ENCODE data around the gene ZIC1. TPM values are rescaled to one million over a fixed set of nuclear protein-coding genes. Genes with fewer than 3 reads are reported as not detected.

ZIC1 gene
- total RNA-seq, 1 experiment from 2014 or later: not detected

- Histone ChIP-seq H3K4me3 (replicated peaks in 1 of 2; ENCODE audit: low read depth in 1 of 2, low read length in 2 of 2) (no peak overlapping the region), H2AFZ (ENCODE audit: low read depth, low read length, poor library complexity, severe bottlenecking) (no peak overlapping the region), H3K4me1 (ENCODE audit: control insufficient read depth in 1 of 2, insufficient read depth in 2 of 2, low read length in 2 of 2) (no peaks in the 10 kb centered on the region), H3K9ac (ENCODE audit: low read length) (no peak overlapping the region), H3K9me2 (ENCODE audit: insufficient read depth) (no peaks in the 10 kb centered on the region), H3K79me2 (ENCODE audit: insufficient read depth, low read length) (no peaks in the 10 kb centered on the region), H3K4me2 (ENCODE audit: low read length) (no peak overlapping the region), H4K20me1 (ENCODE audit: insufficient read depth) (no peaks in the 10 kb centered on the region), H3K36me3 (ENCODE audit: control insufficient read depth in 1 of 2, insufficient read depth in 2 of 2, low read length in 2 of 2) (no peaks in the 10 kb centered on the region), H3K9me3 (ENCODE audit: control insufficient read depth in 1 of 2, insufficient read depth in 1 of 2, low read depth in 1 of 2, low read length in 2 of 2) (no peaks in the 10 kb centered on the region), H3K27me3 (ENCODE audit: insufficient read depth, low read length) (no peaks in the 10 kb centered on the region), H3K27ac (ENCODE audit: low read depth, low read length) (no peak overlapping the region)
- ATAC-seq (no peak), DNase-seq (ENCODE audit: low read depth, low spot score) (no peak)
- RAD21 ChIA-PET (ENCODE audit: low non-redundant PET in 1 of 2, low total read pairs in 2 of 2, uncharacterized antibody in 2 of 2, unreplicated experiment in 2 of 2): no interaction called here
- no peak for TF ChIP-seq POLR2AphosphoS5 (IDR thresholded peaks at IDR 0.05; ENCODE audit: low read depth, low read length)
- TF ChIP-seq ELF1 (IDR thresholded peaks at IDR 0.05; ENCODE audit: borderline replicate concordance, low read depth): no peak
- CTCF ChIA-PET: no interaction called here
- no TSS peak for BruUV-seq (replicated peaks)
- POLR2A ChIA-PET: no interaction called here
- intact Hi-C loops (cut with micrococcal nuclease): no loop called here
Observed at GRCh38 chr3:147420353-147421183, 11.4 kb downstream of the ZIC1 start.

- Histone ChIP-seq H3K9me3 (ENCODE audit: control insufficient read depth in 1 of 2, insufficient read depth in 1 of 2, low read depth in 1 of 2, low read length in 2 of 2) (no peaks in the 10 kb centered on the region), H2AFZ (ENCODE audit: low read depth, low read length, poor library complexity, severe bottlenecking) (no peak overlapping the region), H3K27ac (ENCODE audit: low read depth, low read length) (no peak overlapping the region), H4K20me1 (ENCODE audit: insufficient read depth) (no peaks in the 10 kb centered on the region), H3K4me3 (replicated peaks in 1 of 2; ENCODE audit: low read depth in 1 of 2, low read length in 2 of 2) (no peak overlapping the region), H3K9me2 (ENCODE audit: insufficient read depth) (no peaks in the 10 kb centered on the region), H3K4me1 (ENCODE audit: control insufficient read depth in 1 of 2, insufficient read depth in 2 of 2, low read length in 2 of 2) (no peaks in the 10 kb centered on the region), H3K9ac (ENCODE audit: low read length) (no peak overlapping the region), H3K27me3 (ENCODE audit: insufficient read depth, low read length) (no peaks in the 10 kb centered on the region), H3K79me2 (ENCODE audit: insufficient read depth, low read length) (no peaks in the 10 kb centered on the region), H3K36me3 (ENCODE audit: control insufficient read depth in 1 of 2, insufficient read depth in 2 of 2, low read length in 2 of 2) (no peaks in the 10 kb centered on the region), H3K4me2 (ENCODE audit: low read length) (no peak overlapping the region)
- DNase-seq (ENCODE audit: low read depth, low spot score) (no peak), ATAC-seq (no peak)
- RAD21 ChIA-PET (ENCODE audit: low non-redundant PET in 1 of 2, low total read pairs in 2 of 2, uncharacterized antibody in 2 of 2, unreplicated experiment in 2 of 2): interaction anchor here in 1 of 2 experiments (0.7 kb wide), 1 partner anchor 509 kb away, joined by 3 read pairs; no protein-coding TSS in a partner anchor
- intact Hi-C loops (cut with micrococcal nuclease): no loop called here
- TF ChIP-seq EGR1 (IDR thresholded peaks at IDR 0.05; ENCODE audit: low read depth): no peak
- no peak for TF ChIP-seq MAX (IDR thresholded peaks at IDR 0.05)
- TF ChIP-seq CBX3 (IDR thresholded peaks at IDR 0.05; ENCODE audit: low read depth): no peak
- TF ChIP-seq JUND (IDR thresholded peaks at IDR 0.05): no peak
- TF ChIP-seq ZBTB33 (IDR thresholded peaks at IDR 0.05; ENCODE audit: extremely low read depth, insufficient replicate concordance, low read length): no peak
- TF ChIP-seq REST (IDR thresholded peaks at IDR 0.05; ENCODE audit: low read depth): no peak
- TF ChIP-seq SRF (IDR thresholded peaks at IDR 0.05; ENCODE audit: low read depth): no peak
- TF ChIP-seq POLR2A (IDR thresholded peaks at IDR 0.05; ENCODE audit: borderline replicate concordance, extremely low read depth, insufficient read depth, insufficient read length): no peak
- no peak for TF ChIP-seq SIN3A (IDR thresholded peaks at IDR 0.05; ENCODE audit: low read depth)
- TF ChIP-seq ZFX (IDR thresholded peaks at IDR 0.05): no peak
- TF ChIP-seq RAD21 (IDR thresholded peaks at IDR 0.05; ENCODE audit: low read depth): no peak
- no peak for TF ChIP-seq CEBPB (IDR thresholded peaks at IDR 0.05; ENCODE audit: low read depth)
- POLR2A ChIA-PET: no interaction called here
- CTCF ChIA-PET: no interaction called here
- no TSS peak for BruUV-seq (replicated peaks)
Observed at GRCh38 chr3:147421184-147421912, 12.2 kb downstream of the ZIC1 start.

Measured in HCT116 (cell line).